ENCODE measurements around the gene KCTD11. TPM values are rescaled to one million over a fixed set of nuclear protein-coding genes. Genes with fewer than 3 reads are reported as not detected.

KCTD11 gene
- total and polyA plus RNA-seq, 2 of the 13 experiments (the other 11 are each of a cell fraction or from before 2014, with no cell fraction given) = 1.6 to 2.6 TPM

DNA sequence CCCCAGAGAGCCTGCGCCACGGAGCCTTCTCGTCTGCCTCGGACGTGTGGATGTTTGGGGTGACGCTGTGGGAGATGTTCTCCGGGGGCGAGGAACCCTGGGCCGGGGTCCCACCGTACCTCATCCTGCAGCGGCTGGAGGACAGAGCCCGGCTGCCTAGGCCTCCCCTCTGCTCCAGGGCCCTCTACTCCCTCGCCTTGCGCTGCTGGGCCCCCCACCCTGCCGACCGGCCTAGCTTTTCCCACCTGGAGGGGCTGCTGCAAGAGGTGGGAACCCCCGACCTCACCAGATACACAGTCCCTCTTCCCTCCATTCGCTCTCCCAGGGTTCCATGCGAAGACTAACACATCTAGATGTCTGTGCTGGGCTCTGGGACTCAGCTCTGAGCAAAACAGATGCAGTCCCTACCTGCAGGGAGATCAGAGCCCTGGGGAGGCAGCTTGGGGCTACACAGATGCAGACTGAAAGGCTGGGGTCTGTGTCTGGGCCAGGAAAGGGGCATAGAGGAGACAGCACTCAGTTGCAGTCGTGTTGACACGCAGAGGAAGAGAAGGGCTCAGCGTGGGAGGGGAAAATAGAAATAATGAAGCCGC lies 32.6 kb downstream of the KCTD11 start:
- H3K36me3 ChIP-seq (replicated peaks in 1 of 2; ENCODE audit: control insufficient read depth in 1 of 2, insufficient read depth in 2 of 2, low read length in 2 of 2) = no peaks in the 10 kb centered on the region; a peak in 1 of 5 replicates
- H4K20me1 ChIP-seq (ENCODE audit: insufficient read depth, low read length) = no peaks in the 10 kb centered on the region
- intact Hi-C loops (cut with micrococcal nuclease; ENCODE audit: unreplicated experiment) = no loop called here
- peaks cover 19% of the 10 kb centered on the region for H3K4me1 ChIP-seq (ENCODE audit: insufficient read depth, low read length)
- H2AFZ ChIP-seq (ENCODE audit: low read length) = no peak overlapping the region
- no peaks in the 10 kb centered on the region for H3K79me2 ChIP-seq (ENCODE audit: insufficient read depth, low read length)
- FAIRE-seq (no peak), DNase-seq (ENCODE audit: low spot score) (no peak), ATAC-seq (no peak)
- no peak overlapping the region for H3K4me3 ChIP-seq (replicated peaks in 1 of 3; ENCODE audit: insufficient read depth in 1 of 3, low read depth in 2 of 3, low read length in 3 of 3)
- no peak overlapping the region for H3K4me2 ChIP-seq (ENCODE audit: low read depth, low read length)
- no peak overlapping the region for H3K27ac ChIP-seq (ENCODE audit: extremely low read length, insufficient read depth, low read length)
- H3K9ac ChIP-seq (ENCODE audit: insufficient read depth, low read depth, low read length) = no peak overlapping the region
- CTCF ChIA-PET (ENCODE audit: low intra/inter-chr PET ratio, low total read pairs) = no interaction called here
- in situ Hi-C loops (cut with HindIII; ENCODE audit: extremely low pct_ligation_motif_present, low pct_unique_long_range_greater_than_20kb) = no loop called here
- BruUV-seq (replicated peaks) = no TSS peak
- WGBS (ENCODE audit: low lambda C conversion rate) = 99% methylated on average over 9 of the region's 23 CpGs
- 0 out of 5 replicates have a peak, but pooled peaks cover 0 to 1% of the 10 kb centered on the region in 2 experiments for H3K27me3 ChIP-seq (ENCODE audit: control insufficient read depth in 1 of 2, insufficient read depth in 2 of 2, low read length in 2 of 2)
- no peaks in the 10 kb centered on the region for H3K9me3 ChIP-seq (ENCODE audit: low read length)
- POLR2A ChIA-PET = interaction anchor here (1.6 kb wide), 1 partner anchor 19 kb away, joined by 4 read pairs; the partner anchor contains the start of gene TMEM256
- TF ChIP-seq MTF2 (CRISPR knock-in tag; IDR thresholded peaks at IDR 0.05; ENCODE audit: borderline replicate concordance) = no peak
- no peak for TF ChIP-seq RFXAP (CRISPR knock-in tag; IDR thresholded peaks at IDR 0.05; ENCODE audit: borderline replicate concordance)
- TF ChIP-seq SMARCC2 (IDR thresholded peaks at IDR 0.05) = no peak
- TF ChIP-seq MAFF (IDR thresholded peaks at IDR 0.05; ENCODE audit: low read depth, low read length) = no peak
- TF ChIP-seq YEATS2 (CRISPR knock-in tag; IDR thresholded peaks at IDR 0.05; ENCODE audit: borderline replicate concordance) = no peak
- TF ChIP-seq PLRG1 (conservative IDR thresholded peaks at IDR 0.05) = no peak
- no peak for TF ChIP-seq JUND (CRISPR knock-in tag; IDR thresholded peaks at IDR 0.05)
- TF ChIP-seq, protein P1, sequence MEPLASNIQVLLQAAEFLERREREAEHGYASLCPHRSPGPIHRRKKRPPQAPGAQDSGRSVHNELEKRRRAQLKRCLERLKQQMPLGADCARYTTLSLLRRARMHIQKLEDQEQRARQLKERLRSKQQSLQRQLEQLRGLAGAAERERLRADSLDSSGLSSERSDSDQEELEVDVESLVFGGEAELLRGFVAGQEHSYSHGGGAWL (CRISPR knock-in tag; IDR thresholded peaks at IDR 0.05) = no peak
- TF ChIP-seq SETDB1 (CRISPR knock-in tag; IDR thresholded peaks at IDR 0.05; ENCODE audit: borderline replicate concordance) = no peak
- TF ChIP-seq, protein P2, sequence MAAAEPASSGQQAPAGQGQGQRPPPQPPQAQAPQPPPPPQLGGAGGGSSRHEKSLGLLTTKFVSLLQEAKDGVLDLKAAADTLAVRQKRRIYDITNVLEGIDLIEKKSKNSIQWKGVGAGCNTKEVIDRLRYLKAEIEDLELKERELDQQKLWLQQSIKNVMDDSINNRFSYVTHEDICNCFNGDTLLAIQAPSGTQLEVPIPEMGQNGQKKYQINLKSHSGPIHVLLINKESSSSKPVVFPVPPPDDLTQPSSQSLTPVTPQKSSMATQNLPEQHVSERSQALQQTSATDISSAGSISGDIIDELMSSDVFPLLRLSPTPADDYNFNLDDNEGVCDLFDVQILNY (CRISPR knock-in tag; conservative IDR thresholded peaks at IDR 0.05) = no peak
- TF ChIP-seq, protein P3, sequence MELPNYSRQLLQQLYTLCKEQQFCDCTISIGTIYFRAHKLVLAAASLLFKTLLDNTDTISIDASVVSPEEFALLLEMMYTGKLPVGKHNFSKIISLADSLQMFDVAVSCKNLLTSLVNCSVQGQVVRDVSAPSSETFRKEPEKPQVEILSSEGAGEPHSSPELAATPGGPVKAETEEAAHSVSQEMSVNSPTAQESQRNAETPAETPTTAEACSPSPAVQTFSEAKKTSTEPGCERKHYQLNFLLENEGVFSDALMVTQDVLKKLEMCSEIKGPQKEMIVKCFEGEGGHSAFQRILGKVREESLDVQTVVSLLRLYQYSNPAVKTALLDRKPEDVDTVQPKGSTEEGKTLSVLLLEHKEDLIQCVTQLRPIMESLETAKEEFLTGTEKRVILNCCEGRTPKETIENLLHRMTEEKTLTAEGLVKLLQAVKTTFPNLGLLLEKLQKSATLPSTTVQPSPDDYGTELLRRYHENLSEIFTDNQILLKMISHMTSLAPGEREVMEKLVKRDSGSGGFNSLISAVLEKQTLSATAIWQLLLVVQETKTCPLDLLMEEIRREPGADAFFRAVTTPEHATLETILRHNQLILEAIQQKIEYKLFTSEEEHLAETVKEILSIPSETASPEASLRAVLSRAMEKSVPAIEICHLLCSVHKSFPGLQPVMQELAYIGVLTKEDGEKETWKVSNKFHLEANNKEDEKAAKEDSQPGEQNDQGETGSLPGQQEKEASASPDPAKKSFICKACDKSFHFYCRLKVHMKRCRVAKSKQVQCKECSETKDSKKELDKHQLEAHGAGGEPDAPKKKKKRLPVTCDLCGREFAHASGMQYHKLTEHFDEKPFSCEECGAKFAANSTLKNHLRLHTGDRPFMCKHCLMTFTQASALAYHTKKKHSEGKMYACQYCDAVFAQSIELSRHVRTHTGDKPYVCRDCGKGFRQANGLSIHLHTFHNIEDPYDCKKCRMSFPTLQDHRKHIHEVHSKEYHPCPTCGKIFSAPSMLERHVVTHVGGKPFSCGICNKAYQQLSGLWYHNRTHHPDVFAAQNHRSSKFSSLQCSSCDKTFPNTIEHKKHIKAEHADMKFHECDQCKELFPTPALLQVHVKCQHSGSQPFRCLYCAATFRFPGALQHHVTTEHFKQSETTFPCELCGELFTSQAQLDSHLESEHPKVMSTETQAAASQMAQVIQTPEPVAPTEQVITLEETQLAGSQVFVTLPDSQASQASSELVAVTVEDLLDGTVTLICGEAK (IDR thresholded peaks at IDR 0.05) = no peak
- TF ChIP-seq, protein P3 (CRISPR knock-in tag; IDR thresholded peaks at IDR 0.05) = no peak
- TF ChIP-seq SIN3B (IDR thresholded peaks at IDR 0.05; ENCODE audit: low read length) = no peak
- no peak for TF ChIP-seq ZBTB1 (CRISPR knock-in tag; IDR thresholded peaks at IDR 0.05; ENCODE audit: borderline replicate concordance)
- TF ChIP-seq MBD4 (IDR thresholded peaks at IDR 0.05; ENCODE audit: borderline replicate concordance, low read length) = no peak
- TF ChIP-seq ZBTB8A (CRISPR knock-in tag; IDR thresholded peaks at IDR 0.05; ENCODE audit: borderline replicate concordance, low read depth) = no peak
